HG03066 (cell line): ENCODE measurements around the gene PLA2G10.
"Not testable (repeated sequence)": the region's sequence is repeated elsewhere in the genome, so short reads cannot be mapped to it uniquely, and the experiment has no call there.

ENCODE experiments used
- ATAC-seq: cut with Tn5 transposase; IDR thresholded peaks from one replicate; pipeline ENCODE4 v1.9.1; 2021; ENCODE audit warnings: low read depth; ENCODE audit not compliant: unreplicated experiment

Gene PLA2G10

GRCh38 chr16:14667347-14668266, 26.5 kb downstream of the PLA2G10 start:
- no peak for ATAC-seq

GRCh38 chr16:14658063-14658462, 36.0 kb downstream of the PLA2G10 start:
- ATAC-seq: peak; percentile 78

GRCh38 chr16:14652726-14653125, 41.4 kb downstream of the PLA2G10 start:
- ATAC-seq: no peak

- no peak for ATAC-seq
Observed at GRCh38 chr16:14650629-14651028, 43.5 kb downstream of the PLA2G10 start.

- no peak for ATAC-seq
Observed at GRCh38 chr16:14649816-14650215, 44.3 kb downstream of the PLA2G10 start.

GRCh38 chr16:14641926-14642325, 52.2 kb downstream of the PLA2G10 start:
- ATAC-seq: no peak

GRCh38 chr16:14641206-14641605, 52.9 kb downstream of the PLA2G10 start:
- no peak for ATAC-seq

- no peak for ATAC-seq
Observed at GRCh38 chr16:14640538-14640937, 53.6 kb downstream of the PLA2G10 start.

GRCh38 chr16:14636951-14637240, 57.2 kb downstream of the PLA2G10 start:
- ATAC-seq: not testable (repeated sequence)

- ATAC-seq: not testable (repeated sequence)
Observed at GRCh38 chr16:14636179-14636950, 57.7 kb downstream of the PLA2G10 start.

- no peak for ATAC-seq
Observed at GRCh38 chr16:14635395-14636165, 58.5 kb downstream of the PLA2G10 start.

- no peak for ATAC-seq
Observed at GRCh38 chr16:14634389-14634725, 59.8 kb downstream of the PLA2G10 start.

GRCh38 chr16:14632693-14633569, 61.2 kb downstream of the PLA2G10 start, which contains the start of gene BFAR:
TSS of gene BFAR (plus strand) at chr16:14632951. CDS start at chr16:14644347, 11,396 bp downstream.
- peak; percentile 70 for ATAC-seq

- not testable (repeated sequence) for ATAC-seq
Observed at GRCh38 chr16:14630620-14631330, 63.3 kb downstream of the PLA2G10 start.

- peak; percentile 39 for ATAC-seq
Observed at GRCh38 chr16:14629919-14630619, 64.0 kb downstream of the PLA2G10 start, which contains the start of gene PARN. TSS of gene PARN (minus strand) at chr16:14630260. CDS start at chr16:14630125, 135 bp downstream.

- peak; percentile 2 for ATAC-seq
Observed at GRCh38 chr16:14629612-14629918, 64.5 kb downstream of the PLA2G10 start.

GRCh38 chr16:14628806-14629611, 65.1 kb downstream of the PLA2G10 start:
- no peak for ATAC-seq

- ATAC-seq: no peak
Observed at GRCh38 chr16:14627078-14627477, 67.0 kb downstream of the PLA2G10 start.
